HPDE6-E6E7 (cell line): ENCODE measurements around the gene SGTA.
"Not testable (repeated sequence)": the region's sequence is repeated elsewhere in the genome, so short reads cannot be mapped to it uniquely, and the experiment has no call there.

Experiments used
- DNase-seq: peaks from one replicate; pipeline ENCODE4 v3.0.0; 2011; ENCODE audit warnings: missing footprints; ENCODE audit errors: extremely low spot score

The SGTA gene

DNA sequence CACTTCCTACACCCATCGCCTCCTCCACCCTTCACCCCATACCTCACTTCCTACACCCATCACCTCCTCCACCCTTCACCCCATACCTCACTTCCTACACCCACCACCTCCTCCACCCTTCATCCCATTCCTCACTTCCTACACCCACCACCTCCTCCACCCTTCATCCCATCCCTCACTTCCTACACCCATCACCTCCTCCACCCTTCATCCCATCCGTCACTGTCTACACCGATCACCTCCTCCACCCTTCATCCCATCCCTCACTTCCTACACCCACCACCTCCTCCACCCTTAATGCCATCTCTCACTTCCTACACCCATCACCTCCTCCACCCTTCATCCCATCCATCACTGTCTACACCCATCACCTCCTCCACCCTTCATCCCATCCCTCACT lies 69.9 kb downstream of the SGTA start:
- not testable (repeated sequence) for DNase-seq

DNA sequence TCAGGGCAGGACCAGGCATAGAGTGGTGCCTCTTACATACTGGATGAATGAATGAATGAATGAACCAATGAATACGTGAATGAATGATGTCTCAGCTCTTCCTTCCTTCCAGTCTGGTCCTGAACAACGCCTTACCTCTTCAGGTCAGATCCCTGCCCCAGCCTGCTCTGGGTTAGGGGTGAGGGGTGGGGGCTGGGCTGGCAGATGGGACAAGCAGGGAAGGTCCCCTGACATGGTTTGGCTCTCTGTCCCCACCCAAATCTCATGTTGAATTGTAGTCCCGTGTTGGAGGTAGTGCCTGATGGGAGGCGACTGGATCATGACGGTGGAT lies 71.2 kb downstream of the SGTA start:
- no peak for DNase-seq

DNA sequence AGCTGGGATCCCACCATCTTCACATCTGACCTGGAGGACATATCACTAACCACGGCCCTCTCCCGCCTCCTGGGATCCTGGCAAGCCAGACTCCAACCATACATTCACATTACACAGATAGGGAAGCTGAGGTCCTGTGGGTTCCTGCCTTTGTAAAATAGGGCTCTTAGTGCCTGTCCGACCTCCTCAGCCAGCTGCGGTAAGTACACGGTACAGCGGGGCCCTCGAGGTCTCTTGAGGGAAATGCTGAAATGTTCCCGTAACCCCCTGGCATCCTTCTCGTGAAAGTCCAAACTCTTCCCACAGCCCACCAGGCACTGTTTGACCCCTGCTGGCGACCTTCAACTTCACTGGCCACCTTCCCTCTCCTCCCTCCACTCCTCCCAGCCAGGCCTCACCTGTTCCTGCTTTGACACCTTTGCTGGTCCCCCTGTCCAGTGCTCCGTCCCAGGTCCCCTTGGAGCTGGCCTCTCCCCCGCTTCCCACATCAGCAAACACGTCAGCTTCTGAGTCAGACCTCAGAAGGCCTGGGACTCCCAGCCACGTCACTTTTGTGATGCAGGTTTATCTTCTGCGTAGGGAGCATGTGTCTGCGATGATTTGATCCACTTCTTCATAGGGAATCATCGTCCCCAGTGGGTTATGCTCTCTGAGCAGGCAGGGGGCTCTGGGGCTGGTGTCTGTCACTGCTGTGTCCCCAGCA lies 71.8 kb downstream of the SGTA start:
- DNase-seq: no peak

DNA sequence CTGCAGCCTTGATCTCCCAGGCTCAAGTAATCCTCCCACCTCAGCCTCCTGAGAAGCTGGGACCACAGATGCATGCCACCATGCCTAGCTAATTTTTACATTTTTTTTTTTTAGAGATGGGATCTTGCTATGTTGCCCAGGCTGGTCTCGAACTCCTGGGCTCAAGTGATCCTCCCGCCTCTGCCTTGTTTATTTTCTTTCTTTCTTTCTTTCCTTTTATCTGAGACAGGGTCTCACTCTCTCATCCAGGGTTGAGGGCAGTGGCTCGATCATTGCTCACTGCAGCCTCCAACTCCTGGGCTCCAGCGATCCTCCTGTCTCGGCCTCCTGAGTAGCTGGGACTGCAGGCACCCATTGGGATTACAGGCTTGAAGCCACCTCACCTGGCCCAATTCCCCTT lies 76.8 kb downstream of the SGTA start:
- DNase-seq: no peak
